GM12878 (cell line): ENCODE results near the gene GSE1. TPM values are rescaled to one million over a fixed set of nuclear protein-coding genes. Genes with fewer than 3 reads are reported as not detected.

Experiments used
- ATAC-seq: fragments of 200-7000 bp; cut with Tn5 transposase; 3 replicates; pipeline ENCODE4 v1.9.1; 2020; ENCODE audit warnings: mild to moderate bottlenecking, moderate library complexity
- BruUV-seq: library from RNA; stranded (reverse); fragments of 400-500 nt; replicated peaks from 2 replicates; lab custom pipeline; 2021; lab: Mats Ljungman, UMichigan
- CTCF ChIA-PET: fragments of 300-600 bp; sonication (Branson Sonifier 250); formaldehyde crosslinking; extraction: SDS; loops from one replicate; lab custom pipeline; 2021; ENCODE audit warnings: inconsistent platforms; lab: Yijun Ruan, JAX
- POLR2A ChIA-PET: fragments of 350-600 bp; formaldehyde crosslinking; extraction: SDS; loops from one replicate; lab custom pipeline; 2021; ENCODE audit warnings: inconsistent platforms; lab: Charles Lee
- RAD21 ChIA-PET: fragments of 300-600 bp; sonication (Branson Sonifier 250); formaldehyde crosslinking; loops from one replicate; lab custom pipeline; 2023; ENCODE audit warnings: antibody characterized with exemption; ENCODE audit not compliant: unreplicated experiment; lab: Charles Lee
- SMC1A ChIA-PET: fragments of 300-600 bp; sonication (Branson Sonifier 250); formaldehyde crosslinking; loops from one replicate; lab custom pipeline; 2023; ENCODE audit not compliant: unreplicated experiment, uncharacterized antibody; lab: Charles Lee
- DNase-seq: peaks from one replicate; pipeline ENCODE4 v3.0.0-alpha.2; 2011; ENCODE audit warnings: low read depth, low spot score
- FAIRE-seq: peaks from 3 replicates; lab custom pipeline; 2011; peaks lifted over from hg19 to GRCh38; lab: Jason Lieb, UNC
- H2AFZ ChIP-seq: 2 replicates; pipeline ENCODE4 v1.6.0; 2011; ENCODE audit warnings: low read depth, low read length, control low read depth; ENCODE audit not compliant: control insufficient read depth
- H3K27ac ChIP-seq: 2 replicates; pipeline ENCODE4 v1.5.1; 2011; ENCODE audit warnings: control low read depth; ENCODE audit not compliant: control insufficient read depth, insufficient read depth
- H3K27me3 ChIP-seq, 2 experiments: replicated peaks in 1 of 2; 2 replicates each; pipeline versions ENCODE4 v1.6.0 to v1.6.1; 2011; ENCODE audit warnings: low read length in 1 of 2; ENCODE audit not compliant: control insufficient read depth in 2 of 2, insufficient read depth in 2 of 2
- H3K36me3 ChIP-seq, 2 experiments: 2 replicates each; pipeline ENCODE4 v1.5.1; 2011; ENCODE audit warnings: low read length in 1 of 2; ENCODE audit not compliant: control insufficient read depth in 2 of 2, insufficient read depth in 2 of 2
- H3K4me1 ChIP-seq: 2 replicates; pipeline ENCODE4 v1.6.1; 2011; ENCODE audit warnings: mild to moderate bottlenecking, low read length, moderate library complexity, mixed read lengths; ENCODE audit not compliant: control insufficient read depth, insufficient read depth
- H3K4me2 ChIP-seq: 2 replicates; pipeline ENCODE4 v1.6.0; 2011; ENCODE audit warnings: control low read depth; ENCODE audit not compliant: control insufficient read depth, insufficient read depth
- H3K4me3 ChIP-seq: fragments of 200-600 bp; sonication (generic); 2 replicates; pipeline ENCODE4 v1.5.1; 2016
- H3K79me2 ChIP-seq: 2 replicates; pipeline ENCODE4 v1.6.0; 2011; ENCODE audit warnings: low read length; ENCODE audit not compliant: control insufficient read depth, insufficient read depth
- H3K9ac ChIP-seq: 2 replicates; pipeline ENCODE4 v1.8.0; 2011; ENCODE audit warnings: low read length, control low read depth, mixed read lengths; ENCODE audit not compliant: control insufficient read depth, insufficient read depth
- H3K9me3 ChIP-seq: replicated peaks from 3 replicates; pipeline ENCODE4 v1.5.1; 2011; ENCODE audit warnings: mild to moderate bottlenecking, low read length; ENCODE audit not compliant: control insufficient read depth, insufficient read depth
- H4K20me1 ChIP-seq: 2 replicates; pipeline ENCODE4 v1.6.0; 2011; ENCODE audit not compliant: control insufficient read depth, insufficient read depth
- MEF2A ChIP-seq: IDR thresholded peaks from 2 replicates; pipeline ENCODE4 v1.6.1; 2011; ENCODE audit warnings: low read depth, mild to moderate bottlenecking, low read length, moderate library complexity; ENCODE audit not compliant: insufficient read depth
- PAX5 ChIP-seq: IDR thresholded peaks from 2 replicates; pipeline ENCODE4 v1.6.1; 2011; ENCODE audit warnings: low read depth, low read length, borderline replicate concordance
- TCF7 ChIP-seq: IDR thresholded peaks from 2 replicates; pipeline ENCODE4 v1.6.1; 2014; ENCODE audit warnings: antibody characterized with exemption, borderline replicate concordance
- WGBS: methylation state at CpG from one replicate; pipeline ENCODE4 v1.1.6; 2016; ENCODE audit warnings: low lambda C conversion rate; ENCODE audit not compliant: insufficient replicate concordance, insufficient coverage; ENCODE audit errors: missing lambda C conversion rate; 5-methylcytosine and 5-hydroxymethylcytosine counted together
- in situ Hi-C: fragments of 300-500 bp; cut with MboI; formaldehyde crosslinking; loops from 9 replicates; pipeline ENCODE4 v1.14.3; 2018; ENCODE audit warnings: mixed read lengths
- intact Hi-C: fragments of 100-400 bp; cut with micrococcal nuclease; formaldehyde crosslinking; loops from one replicate; pipeline ENCODE4 v1.14.2; 2022; ENCODE audit not compliant: unreplicated experiment
- polyA plus RNA-seq, 11 experiments: library from polyadenylated mRNA; depleted of rRNA in 4 of 11; unstranded in 6 of 11; stranded (reverse) in 5 of 11; fragments of >200 nt; fragmentation: Nextera tagmentation in 4 of 11; fragmentation: Illumina TruSeq in 1 of 11; extraction: Ambion mirVana in 4 of 11; extraction: Trizol in 1 of 11; gene quantifications; 1 replicate in 1 of 11; 2 replicates in 10 of 11; pipeline versions ENCODE4 v1.2.1 to v1.2.3, GENCODE V29; 2011 to 2016; ENCODE audit warnings: inconsistent platforms in 2 of 11, missing spikeins in 2 of 11, low read depth in 1 of 11
- total RNA-seq, 4 experiments: library from RNA; depleted of rRNA in 3 of 4; stranded (reverse); fragments of >200 nt in 3 of 4; fragmentation: Illumina TruSeq in 1 of 4; extraction: Trizol in 1 of 4; gene quantifications; 2 replicates each; pipeline versions ENCODE4 v1.2.1 to v1.2.3, GENCODE V29; 2013 to 2021

The GSE1 gene
- total and polyA plus RNA-seq, 10 of the 15 experiments (the other 5 are each of a cell fraction or from before 2014, with no cell fraction given) = 4.6 to 58.7 (median 18.2) TPM

DNA sequence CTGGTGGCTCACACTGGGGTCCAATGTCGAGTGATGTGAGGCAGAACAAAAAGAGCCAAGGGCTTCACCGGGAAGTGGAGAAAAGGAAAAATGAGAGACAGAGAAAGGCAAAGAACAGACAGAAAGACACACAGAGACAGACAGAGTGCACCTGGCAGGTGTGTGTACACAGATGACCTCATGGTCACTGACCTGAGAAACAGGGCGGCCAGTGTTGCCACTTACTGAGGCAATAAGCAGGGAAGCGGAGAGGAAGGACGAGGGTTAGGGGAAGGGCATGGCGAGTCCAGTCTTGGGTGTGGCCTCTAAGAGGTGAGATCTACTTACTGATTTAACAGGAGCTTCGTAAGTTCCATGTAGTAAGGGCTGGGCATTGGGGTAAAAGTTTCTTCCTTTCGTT is 68.1 kb downstream of the GSE1 start:
- Histone ChIP-seq H3K27ac (no peak overlapping the region), H3K9ac (no peak overlapping the region), H4K20me1 (no peaks in the 10 kb centered on the region), H2AFZ (no peak overlapping the region), H3K4me2 (no peak overlapping the region), H3K9me3 (no peaks in the 10 kb centered on the region), H3K36me3 (peaks cover 23 to 28% of the 10 kb centered on the region in 2 experiments; a peak in 3 of 4 replicates), H3K79me2 (peaks cover 17% of the 10 kb centered on the region), H3K4me1 (peaks cover 13% of the 10 kb centered on the region), H3K4me3 (no peak overlapping the region), H3K27me3 (no peaks in the 10 kb centered on the region)
- over 99% methylated on average over 8 of the region's 8 CpGs for WGBS
- BruUV-seq = no TSS peak
- in situ Hi-C loops = no loop called here
- CTCF ChIA-PET = interaction anchor here (1.0 to 2.7 kb wide), 3 partner anchors 36 to 79 kb away, joined by 3 to 7 read pairs (median 4); no protein-coding TSS in a partner anchor
- DNase-seq (no peak), FAIRE-seq (no peak), ATAC-seq (no peak)
- SMC1A ChIA-PET = interaction anchor here (1.5 kb wide), 1 partner anchor 36 kb away, joined by 3 read pairs; no protein-coding TSS in a partner anchor
- POLR2A ChIA-PET = no interaction called here
- no peak for TF ChIP-seq TCF7
- TF ChIP-seq MEF2A = no peak
- TF ChIP-seq PAX5 = no peak
- RAD21 ChIA-PET = no interaction called here
- intact Hi-C loops = no loop called here

DNA sequence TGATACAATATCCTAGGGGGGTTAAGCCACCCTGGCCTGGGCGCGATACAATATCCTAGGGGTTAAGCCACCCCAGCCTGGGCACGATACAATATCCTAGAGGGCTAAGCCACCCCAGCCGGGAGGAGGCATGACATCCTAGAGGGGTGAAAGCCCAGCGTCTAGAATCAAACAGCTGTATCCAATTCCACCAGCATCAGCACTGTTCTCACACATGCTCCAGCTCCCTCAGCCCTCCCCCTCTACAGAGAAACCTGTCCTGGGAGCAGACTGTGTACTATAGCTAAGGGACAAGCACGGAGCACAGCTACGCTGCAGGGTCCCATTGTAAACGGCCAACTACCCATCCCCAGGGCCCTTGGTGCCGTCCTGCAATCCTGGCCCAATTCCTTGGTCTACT is 69.4 kb downstream of the GSE1 start:
- no peak overlapping the region for H3K9ac ChIP-seq
- no peak overlapping the region for H3K4me2 ChIP-seq
- ChIA-PET SMC1A (interaction anchor here (1.4 to 1.6 kb wide), 2 partner anchors 9 to 35 kb away, joined by 4 to 5 read pairs; no protein-coding TSS in a partner anchor), CTCF (interaction anchor here (1.3 to 5.6 kb wide), 5 partner anchors 10 to 66 kb away, joined by 3 to 31 read pairs (median 18); no protein-coding TSS in a partner anchor), POLR2A (interaction anchor here (1.2 kb wide), 1 partner anchor 63 kb away, joined by 3 read pairs; no protein-coding TSS in a partner anchor), RAD21 (interaction anchor here (0.8 to 1.3 kb wide), 2 partner anchors 22 to 235 kb away, joined by 3 read pairs; no protein-coding TSS in a partner anchor)
- peaks cover 24% of the 10 kb centered on the region for H3K4me1 ChIP-seq
- peaks cover 25% of the 10 kb centered on the region for H3K79me2 ChIP-seq
- in situ Hi-C loops = no loop called here
- H3K36me3 ChIP-seq = peaks cover 18 to 24% of the 10 kb centered on the region in 2 experiments; a peak in 3 of 4 replicates
- DNase-seq (no peak), ATAC-seq (no peak), FAIRE-seq (no peak)
- no peaks in the 10 kb centered on the region for H3K9me3 ChIP-seq
- no peak overlapping the region for H2AFZ ChIP-seq
- WGBS = 89% methylated on average over 9 of the region's 9 CpGs
- no peak overlapping the region for H3K27ac ChIP-seq
- no peak overlapping the region for H3K4me3 ChIP-seq
- BruUV-seq = no TSS peak
- H3K27me3 ChIP-seq = no peaks in the 10 kb centered on the region
- intact Hi-C loops = no loop called here
- no peaks in the 10 kb centered on the region for H4K20me1 ChIP-seq
- TF ChIP-seq MEF2A = no peak
